ENCODE data around the gene RPN2.

DNA sequence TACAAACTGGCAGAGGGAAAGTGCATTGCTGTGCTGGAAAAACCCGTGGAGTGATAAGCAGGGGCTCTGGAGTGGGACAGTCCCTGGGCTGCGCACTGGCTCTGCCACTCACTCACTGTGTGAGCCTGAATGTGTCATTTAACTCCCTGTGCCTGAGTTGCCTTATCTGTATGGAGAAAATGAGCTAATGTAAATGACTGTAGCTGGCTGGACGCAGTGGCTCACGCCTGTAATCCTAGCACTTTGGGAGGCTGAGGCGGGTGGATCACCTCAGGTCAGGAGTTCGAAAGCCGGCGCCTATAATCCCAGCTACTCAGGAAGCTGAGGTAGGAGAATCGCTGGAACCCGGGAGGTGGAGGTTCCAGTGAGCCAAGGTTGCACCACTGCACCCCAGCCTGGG lies 18.4 kb upstream of the RPN2 start:
- no peak for TF ChIP-seq POLR2AphosphoS5 (IDR thresholded peaks at IDR 0.05; ENCODE audit: borderline replicate concordance, low read depth, low read length)
- no peak for TF ChIP-seq FOXP2 (optimal IDR thresholded peaks at IDR 0.05; ENCODE audit: control extremely low read depth, extremely low read length, insufficient read depth)
- TF ChIP-seq EZH2 (IDR thresholded peaks at IDR 0.05): no peak

Measured in SK-N-MC (cell line).